Measurements from ENCODE around the gene GARS1.
"Not testable (repeated sequence)": the region's sequence is repeated elsewhere in the genome, so short reads cannot be mapped to it uniquely, and the experiment has no call there.

GARS1 gene

GRCh38 chr7:30559611-30560010 is 35.1 kb upstream of the GARS1 start:
- H3K4me3 ChIP-seq (ENCODE audit: low read depth, low read length), result no peak overlapping the region
- H3K9ac ChIP-seq (ENCODE audit: low read depth, low read length), result no peak overlapping the region
- no peaks in the 10 kb centered on the region for H3K36me3 ChIP-seq (ENCODE audit: control insufficient read depth, insufficient read depth, low read length)
- peaks cover 16% of the 10 kb centered on the region for H3K4me1 ChIP-seq (ENCODE audit: control insufficient read depth, insufficient read depth, low read length)
- no peaks in the 10 kb centered on the region for H3K9me3 ChIP-seq (ENCODE audit: control insufficient read depth, insufficient read depth, low read length)
- H3K27me3 ChIP-seq (ENCODE audit: control insufficient read depth, insufficient read depth, low read length), result no peaks in the 10 kb centered on the region

GRCh38 chr7:30561389-30561788 is 33.3 kb upstream of the GARS1 start:
- no peaks in the 10 kb centered on the region for H3K27me3 ChIP-seq (ENCODE audit: control insufficient read depth, insufficient read depth, low read length)
- no peak overlapping the region for H3K4me3 ChIP-seq (ENCODE audit: low read depth, low read length)
- H3K9ac ChIP-seq (ENCODE audit: low read depth, low read length), result no peak overlapping the region
- H3K36me3 ChIP-seq (ENCODE audit: control insufficient read depth, insufficient read depth, low read length), result no peaks in the 10 kb centered on the region
- no peaks in the 10 kb centered on the region for H3K9me3 ChIP-seq (ENCODE audit: control insufficient read depth, insufficient read depth, low read length)
- peaks cover 13% of the 10 kb centered on the region for H3K4me1 ChIP-seq (ENCODE audit: control insufficient read depth, insufficient read depth, low read length)

DNA sequence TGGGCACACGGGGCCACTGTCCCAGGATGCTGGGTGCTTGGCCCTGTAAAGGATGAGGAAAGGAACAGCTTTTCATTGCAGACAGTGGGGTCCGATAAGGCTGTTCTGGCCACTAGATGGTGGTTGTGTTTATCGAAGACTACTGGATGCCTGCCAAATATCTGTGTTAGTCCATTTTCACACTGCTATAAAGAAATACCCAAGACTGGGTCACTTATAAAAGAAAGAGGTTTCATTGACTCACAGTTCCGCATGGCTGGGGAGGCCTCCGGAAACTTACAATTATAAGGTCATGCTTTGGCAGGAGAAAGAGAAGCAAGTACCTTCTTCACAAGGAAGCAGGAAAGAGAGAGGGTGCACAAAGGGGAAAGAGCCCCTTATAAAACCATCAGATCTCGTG is 32.2 kb upstream of the GARS1 start:
- Histone ChIP-seq H3K4me3 (ENCODE audit: low read depth, low read length) (no peak overlapping the region), H3K4me1 (ENCODE audit: control insufficient read depth, insufficient read depth, low read length) (peaks cover 8% of the 10 kb centered on the region), H3K36me3 (ENCODE audit: control insufficient read depth, insufficient read depth, low read length) (no peaks in the 10 kb centered on the region), H3K9me3 (ENCODE audit: control insufficient read depth, insufficient read depth, low read length) (no peaks in the 10 kb centered on the region), H3K9ac (ENCODE audit: low read depth, low read length) (no peak overlapping the region), H3K27me3 (ENCODE audit: control insufficient read depth, insufficient read depth, low read length) (no peaks in the 10 kb centered on the region)

DNA sequence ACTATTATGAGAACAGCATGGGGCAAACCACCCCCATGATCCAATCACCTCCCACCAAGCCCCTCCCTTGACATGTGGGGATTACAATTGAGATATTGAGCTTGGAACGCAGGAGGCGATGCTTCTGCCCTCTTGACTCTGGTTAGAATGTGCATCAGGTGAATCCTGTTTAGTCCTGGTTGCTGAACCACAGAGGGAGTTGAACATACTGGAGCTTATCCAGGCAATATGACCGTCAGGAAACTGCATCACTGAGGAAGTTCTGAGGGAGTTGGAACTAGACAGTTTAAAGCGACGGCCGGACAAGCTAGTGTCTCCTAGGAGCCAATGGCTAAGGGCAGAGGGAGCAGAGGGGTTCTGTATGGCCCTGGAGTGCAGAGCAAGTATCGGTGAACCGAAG is 31.8 kb upstream of the GARS1 start:
- Histone ChIP-seq H3K4me1 (ENCODE audit: control insufficient read depth, insufficient read depth, low read length) (peaks cover 12% of the 10 kb centered on the region), H3K9ac (ENCODE audit: low read depth, low read length) (no peak overlapping the region), H3K4me3 (ENCODE audit: low read depth, low read length) (no peak overlapping the region), H3K36me3 (ENCODE audit: control insufficient read depth, insufficient read depth, low read length) (no peaks in the 10 kb centered on the region), H3K9me3 (ENCODE audit: control insufficient read depth, insufficient read depth, low read length) (no peaks in the 10 kb centered on the region), H3K27me3 (ENCODE audit: control insufficient read depth, insufficient read depth, low read length) (no peaks in the 10 kb centered on the region)

GRCh38 chr7:30563326-30563942 is 31.2 kb upstream of the GARS1 start:
- no peak overlapping the region for H3K9ac ChIP-seq (ENCODE audit: low read depth, low read length)
- H3K36me3 ChIP-seq (ENCODE audit: control insufficient read depth, insufficient read depth, low read length), result no peaks in the 10 kb centered on the region
- H3K27me3 ChIP-seq (ENCODE audit: control insufficient read depth, insufficient read depth, low read length), result no peaks in the 10 kb centered on the region
- peaks cover 17% of the 10 kb centered on the region for H3K4me1 ChIP-seq (ENCODE audit: control insufficient read depth, insufficient read depth, low read length)
- no peaks in the 10 kb centered on the region for H3K9me3 ChIP-seq (ENCODE audit: control insufficient read depth, insufficient read depth, low read length)
- no peak overlapping the region for H3K4me3 ChIP-seq (ENCODE audit: low read depth, low read length)

- Histone ChIP-seq H3K9ac (ENCODE audit: low read depth, low read length) (no peak overlapping the region), H3K4me3 (ENCODE audit: low read depth, low read length) (no peak overlapping the region), H3K27me3 (ENCODE audit: control insufficient read depth, insufficient read depth, low read length) (no peaks in the 10 kb centered on the region), H3K36me3 (ENCODE audit: control insufficient read depth, insufficient read depth, low read length) (no peaks in the 10 kb centered on the region), H3K9me3 (ENCODE audit: control insufficient read depth, insufficient read depth, low read length) (no peaks in the 10 kb centered on the region), H3K4me1 (ENCODE audit: control insufficient read depth, insufficient read depth, low read length) (peaks cover 25% of the 10 kb centered on the region)
Measured at GRCh38 chr7:30564243-30564892, 30.3 kb upstream of the GARS1 start.

GRCh38 chr7:30566596-30566995 is 28.1 kb upstream of the GARS1 start:
- no peaks in the 10 kb centered on the region for H3K27me3 ChIP-seq (ENCODE audit: control insufficient read depth, insufficient read depth, low read length)
- no peaks in the 10 kb centered on the region for H3K9me3 ChIP-seq (ENCODE audit: control insufficient read depth, insufficient read depth, low read length)
- H3K36me3 ChIP-seq (ENCODE audit: control insufficient read depth, insufficient read depth, low read length), result no peaks in the 10 kb centered on the region
- peaks cover 26% of the 10 kb centered on the region for H3K4me1 ChIP-seq (ENCODE audit: control insufficient read depth, insufficient read depth, low read length)
- no peak overlapping the region for H3K9ac ChIP-seq (ENCODE audit: low read depth, low read length)
- no peak overlapping the region for H3K4me3 ChIP-seq (ENCODE audit: low read depth, low read length)

DNA sequence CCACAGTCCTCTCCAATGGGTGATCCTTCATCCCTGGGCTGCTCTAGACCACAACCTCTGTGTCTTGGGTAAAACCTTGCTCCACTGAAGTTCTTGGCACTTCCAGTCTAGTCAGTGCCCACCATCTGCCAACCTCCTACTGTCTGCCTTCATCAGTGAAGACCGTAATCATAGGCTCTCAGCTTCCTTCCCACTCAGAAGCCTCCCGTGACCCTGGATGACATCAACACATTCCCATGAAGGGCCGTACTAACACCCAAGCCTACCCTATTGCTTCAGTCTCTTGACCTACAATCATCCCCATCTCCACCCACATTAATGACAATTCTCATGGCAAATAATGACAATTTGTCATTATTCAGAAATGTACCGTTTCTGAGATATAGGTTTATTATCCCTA is 27.6 kb upstream of the GARS1 start:
- Histone ChIP-seq H3K9me3 (ENCODE audit: control insufficient read depth, insufficient read depth, low read length) (no peaks in the 10 kb centered on the region), H3K4me3 (ENCODE audit: low read depth, low read length) (no peak overlapping the region), H3K36me3 (ENCODE audit: control insufficient read depth, insufficient read depth, low read length) (no peaks in the 10 kb centered on the region), H3K9ac (ENCODE audit: low read depth, low read length) (no peak overlapping the region), H3K27me3 (ENCODE audit: control insufficient read depth, insufficient read depth, low read length) (no peaks in the 10 kb centered on the region), H3K4me1 (ENCODE audit: control insufficient read depth, insufficient read depth, low read length) (peaks cover 26% of the 10 kb centered on the region)

- not testable (repeated sequence) for H3K27me3 ChIP-seq (ENCODE audit: control insufficient read depth, insufficient read depth, low read length); H3K9ac ChIP-seq (ENCODE audit: low read depth, low read length); H3K4me3 ChIP-seq (ENCODE audit: low read depth, low read length); H3K9me3 ChIP-seq (ENCODE audit: control insufficient read depth, insufficient read depth, low read length); H3K36me3 ChIP-seq (ENCODE audit: control insufficient read depth, insufficient read depth, low read length)
- H3K4me1 ChIP-seq (ENCODE audit: control insufficient read depth, insufficient read depth, low read length), result peaks cover 20% of the 10 kb centered on the region
Measured at GRCh38 chr7:30570238-30570637, 24.4 kb upstream of the GARS1 start.

DNA sequence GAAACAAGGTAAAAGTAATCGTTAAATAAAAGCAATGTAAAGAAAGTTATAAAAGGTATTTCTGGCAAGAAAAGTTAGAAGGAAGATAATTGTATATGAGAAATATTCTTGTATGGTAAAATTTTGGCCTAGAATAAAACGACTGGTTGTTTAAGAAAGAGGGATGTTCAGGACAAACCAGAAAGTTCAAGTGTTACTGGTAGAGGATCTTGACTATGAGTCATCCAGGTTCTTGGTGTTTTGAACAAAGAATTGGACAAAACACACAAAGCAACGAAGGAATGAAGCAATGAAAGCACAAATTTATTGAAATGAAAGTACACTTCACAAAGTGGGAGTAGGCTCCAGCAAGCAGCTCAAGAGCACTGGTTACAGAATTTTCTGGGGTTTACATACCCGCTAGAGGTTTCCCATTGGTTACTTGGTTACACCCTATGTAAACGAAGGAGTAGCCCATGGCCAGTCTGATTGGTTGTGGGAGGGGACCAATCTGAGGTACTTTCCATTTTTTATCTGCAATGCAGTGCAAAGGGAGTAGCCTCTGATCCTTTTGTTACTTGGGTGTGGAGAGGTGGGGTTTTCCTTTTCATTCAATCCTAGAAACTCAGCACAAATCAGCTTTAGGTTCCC is 22.4 kb upstream of the GARS1 start:
- peaks cover 15% of the 10 kb centered on the region for H3K9me3 ChIP-seq (ENCODE audit: control insufficient read depth, insufficient read depth, low read length)
- H3K36me3 ChIP-seq (ENCODE audit: control insufficient read depth, insufficient read depth, low read length), result peaks cover 7% of the 10 kb centered on the region
- no peaks in the 10 kb centered on the region for H3K27me3 ChIP-seq (ENCODE audit: control insufficient read depth, insufficient read depth, low read length)
- H3K4me1 ChIP-seq (ENCODE audit: control insufficient read depth, insufficient read depth, low read length), result peaks cover 20% of the 10 kb centered on the region
- H3K4me3 ChIP-seq (ENCODE audit: low read depth, low read length), result no peak overlapping the region
- H3K9ac ChIP-seq (ENCODE audit: low read depth, low read length), result no peak overlapping the region

DNA sequence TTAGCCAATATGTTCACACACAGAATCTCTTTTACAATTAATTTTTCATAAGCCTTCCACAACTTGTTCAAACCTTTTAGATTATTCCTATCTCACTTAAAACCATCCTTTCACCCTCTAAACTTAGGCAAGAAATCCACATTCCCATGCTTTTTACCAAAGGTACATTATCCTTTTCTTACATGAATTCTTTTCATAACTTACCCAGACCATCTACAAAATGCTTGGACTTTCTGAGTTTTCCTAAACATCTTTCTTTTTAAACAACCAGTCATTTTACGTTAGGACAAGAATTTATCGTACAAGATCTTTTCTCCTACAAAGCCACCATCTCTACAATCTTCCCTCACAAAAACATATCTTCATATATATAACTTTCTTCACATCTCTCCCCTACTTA is 18.8 kb upstream of the GARS1 start:
- Histone ChIP-seq H3K9me3 (ENCODE audit: control insufficient read depth, insufficient read depth, low read length) (peaks cover 30% of the 10 kb centered on the region), H3K36me3 (ENCODE audit: control insufficient read depth, insufficient read depth, low read length) (peaks cover 7% of the 10 kb centered on the region), H3K4me1 (ENCODE audit: control insufficient read depth, insufficient read depth, low read length) (no peaks in the 10 kb centered on the region)

DNA sequence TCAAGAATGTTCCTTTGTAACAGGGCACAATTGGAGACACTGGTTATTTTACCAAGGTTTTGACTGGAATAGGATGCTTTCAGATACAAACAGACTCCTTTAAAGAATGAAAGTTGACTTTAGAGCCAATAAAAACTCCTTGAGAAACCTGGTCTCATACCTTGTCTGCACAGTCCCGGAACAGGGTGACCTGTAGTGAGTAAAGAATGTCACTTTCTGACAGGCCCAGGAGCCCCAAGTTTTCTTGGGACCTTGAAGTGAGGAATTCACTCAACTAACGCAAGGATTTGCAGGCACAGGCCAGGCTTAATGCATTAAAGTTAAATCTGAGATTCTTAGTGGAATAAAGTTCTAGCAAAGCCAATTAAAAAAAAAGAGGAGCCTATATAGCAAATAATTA is 11.5 kb upstream of the GARS1 start:
- Histone ChIP-seq H3K27me3 (ENCODE audit: control insufficient read depth, insufficient read depth, low read length) (no peaks in the 10 kb centered on the region), H3K9ac (ENCODE audit: low read depth, low read length) (no peak overlapping the region), H3K9me3 (ENCODE audit: control insufficient read depth, insufficient read depth, low read length) (peaks cover 9% of the 10 kb centered on the region), H3K4me3 (ENCODE audit: low read depth, low read length) (no peak overlapping the region), H3K36me3 (ENCODE audit: control insufficient read depth, insufficient read depth, low read length) (no peaks in the 10 kb centered on the region), H3K4me1 (ENCODE audit: control insufficient read depth, insufficient read depth, low read length) (peaks cover 17% of the 10 kb centered on the region)

More for the DNA sequence above, 18.8 kb upstream of the GARS1 start:
- Histone ChIP-seq H3K4me3 (ENCODE audit: low read depth, low read length) (no peak overlapping the region), H3K9ac (ENCODE audit: low read depth, low read length) (no peak overlapping the region), H3K27me3 (ENCODE audit: control insufficient read depth, insufficient read depth, low read length) (no peaks in the 10 kb centered on the region)
